Stimulated activated CD4-positive, alpha-beta T cell treated with anti-CD3 and anti-CD28 coated beads, Interleukin-4, amount 100 ng/mL, for 48 hours (primary cell): ENCODE data around the gene HDAC4.
"Not testable (repeated sequence)": the region's sequence is repeated elsewhere in the genome, so short reads cannot be mapped to it uniquely, and the experiment has no call there.

Experiments used
- DNase-seq, 2 donors: peaks; one replicate each; pipeline ENCODE4 v3.0.0-alpha.2; 2020; ENCODE audit warnings: low read depth in 2 of 2

HDAC4 gene

DNA sequence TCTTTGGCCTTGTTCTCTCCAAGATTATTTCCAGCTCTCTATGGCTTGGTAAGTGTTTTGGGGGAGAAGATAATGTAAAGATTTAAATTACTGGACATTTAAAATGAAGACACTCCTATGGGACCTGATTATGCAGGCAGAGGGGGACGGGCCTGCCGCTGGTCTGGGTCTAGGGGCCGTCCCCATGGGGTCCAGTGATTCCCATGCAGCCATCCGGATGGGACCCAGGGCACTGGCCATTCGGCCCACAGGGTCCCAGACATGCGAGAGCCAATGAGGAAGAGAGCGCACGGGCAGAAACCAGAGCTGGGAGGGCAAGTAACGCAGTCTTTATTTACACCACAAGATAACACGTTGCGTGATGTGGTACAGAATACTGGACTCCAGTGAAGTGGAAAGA, 353.0 kb downstream of the HDAC4 start:
- no peak for DNase-seq

- no peak for DNase-seq
These were observed 353.4 kb downstream of the HDAC4 start for GRCh38 chr2:239047420-239047819.

GRCh38 chr2:239046822-239047221, 354.0 kb downstream of the HDAC4 start:
- DNase-seq, result no peak

- no peak for DNase-seq
These were observed 356.5 kb downstream of the HDAC4 start for GRCh38 chr2:239044336-239044735.

GRCh38 chr2:239043326-239043725, 357.5 kb downstream of the HDAC4 start:
- DNase-seq, result no peak

- no peak for DNase-seq
These were observed 358.1 kb downstream of the HDAC4 start for GRCh38 chr2:239042551-239043320.

- DNase-seq, result no peak
These were observed 358.8 kb downstream of the HDAC4 start for GRCh38 chr2:239042046-239042445.

- no peak for DNase-seq
These were observed 359.8 kb downstream of the HDAC4 start for GRCh38 chr2:239041062-239041461.

- no peak for DNase-seq
These were observed 360.6 kb downstream of the HDAC4 start for GRCh38 chr2:239040152-239040761.

GRCh38 chr2:239039479-239039861, 361.4 kb downstream of the HDAC4 start:
- DNase-seq, result no peak

DNA sequence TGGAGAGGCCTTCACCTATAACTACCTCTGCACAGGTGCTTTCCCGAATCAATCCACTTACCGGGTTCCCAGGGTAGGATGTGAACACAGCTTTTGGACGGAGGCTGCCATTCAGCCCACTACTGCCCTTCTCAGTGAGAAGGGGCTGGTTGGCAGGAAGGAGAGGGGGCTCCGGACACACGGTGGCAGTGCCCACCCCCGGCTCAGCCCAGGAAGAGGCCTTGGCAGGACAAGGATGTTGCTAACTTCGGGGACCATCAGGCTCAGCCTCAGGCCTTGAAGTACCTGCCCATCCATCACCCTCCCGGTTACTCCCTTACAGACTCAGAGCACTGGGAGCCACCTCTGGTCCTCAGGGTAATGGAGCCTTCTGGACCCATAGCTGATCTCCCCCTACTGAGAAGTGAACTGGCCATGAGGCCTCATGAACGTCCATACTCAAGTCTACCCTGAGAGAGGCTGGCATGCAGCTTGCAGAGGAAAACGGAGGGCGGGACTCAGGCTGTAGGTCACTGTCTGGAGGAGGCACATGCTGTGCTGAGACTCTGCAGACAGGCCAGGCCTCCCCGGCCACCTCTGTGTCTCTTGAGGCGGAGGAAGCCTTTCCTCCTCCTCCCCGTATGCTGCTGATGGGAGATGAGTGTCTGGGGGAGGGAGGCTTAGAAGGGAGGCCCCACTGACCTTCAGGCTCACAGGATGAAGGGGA, 361.9 kb downstream of the HDAC4 start:
- DNase-seq, result no peak

- not testable (repeated sequence) for DNase-seq
These were observed 362.5 kb downstream of the HDAC4 start for GRCh38 chr2:239038284-239038683.

GRCh38 chr2:239037559-239037910, 363.3 kb downstream of the HDAC4 start:
- DNase-seq, result no peak

DNA sequence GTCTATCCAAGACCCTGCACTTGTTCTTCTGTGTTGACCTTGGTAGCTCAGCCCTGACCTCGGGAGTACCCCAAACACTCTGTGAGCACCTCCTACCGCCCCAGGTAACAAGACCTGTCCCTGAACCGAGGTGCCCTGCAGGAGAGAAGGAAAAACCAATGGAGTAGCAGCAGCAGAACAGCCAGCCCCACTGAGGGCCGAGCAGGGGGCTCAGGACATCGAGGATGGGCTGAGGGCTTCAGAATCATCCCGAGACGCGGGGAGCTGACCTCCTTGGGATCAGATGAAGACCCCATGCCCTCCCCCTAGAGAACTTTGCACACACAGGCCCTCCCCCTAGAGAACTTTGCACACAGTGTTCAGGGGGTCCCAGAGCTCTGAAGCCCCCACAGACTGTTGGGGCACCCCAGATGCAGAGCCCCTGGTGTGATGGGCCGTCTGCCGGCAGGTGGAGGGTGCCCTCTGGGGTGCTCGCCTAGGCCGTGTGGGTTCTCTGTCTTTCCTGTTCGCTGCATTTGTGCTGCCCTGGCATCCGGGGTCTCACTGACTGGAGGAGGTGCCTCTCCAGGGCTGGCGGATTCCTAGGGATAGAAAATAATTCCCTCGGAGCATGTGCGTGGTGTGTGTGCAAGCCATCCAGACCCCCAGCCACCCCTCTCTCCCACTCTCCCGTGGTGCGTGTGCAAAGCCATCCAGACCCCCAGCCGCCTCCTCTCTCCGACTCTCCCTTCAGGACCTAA, 363.8 kb downstream of the HDAC4 start:
- DNase-seq, result no peak

GRCh38 chr2:239035997-239036731, 364.7 kb downstream of the HDAC4 start:
- DNase-seq, result no peak

GRCh38 chr2:239035361-239035814, 365.4 kb downstream of the HDAC4 start:
- DNase-seq, result peak; percentile 41 to 76

- no peak for DNase-seq
These were observed 366.1 kb downstream of the HDAC4 start for GRCh38 chr2:239034561-239035341.

- no peak for DNase-seq
These were observed 366.8 kb downstream of the HDAC4 start for GRCh38 chr2:239033801-239034560.

DNA sequence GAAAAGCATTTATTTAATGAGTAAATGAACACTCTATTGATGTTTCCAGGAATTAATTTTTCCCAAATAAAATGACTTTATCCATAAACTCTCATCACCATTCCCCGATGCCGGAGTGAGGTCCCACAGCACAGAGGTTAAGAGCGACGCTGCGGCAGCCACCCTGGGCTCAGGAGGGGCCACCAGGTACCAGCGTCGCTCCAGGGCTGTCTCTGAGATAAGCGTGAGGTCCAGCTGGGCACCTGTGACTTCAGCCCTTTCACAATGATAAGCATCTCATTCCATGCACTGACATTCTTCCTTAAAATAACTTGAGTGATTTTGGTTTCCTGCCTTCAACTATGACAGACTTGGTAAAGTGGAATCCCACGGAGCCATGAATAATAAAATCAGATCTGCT, 370.9 kb downstream of the HDAC4 start:
- DNase-seq, result no peak

- no peak for DNase-seq
These were observed 372.6 kb downstream of the HDAC4 start for GRCh38 chr2:239028253-239028619.
